ENCODE data around the gene FBXL7. TPM values are rescaled to one million over a fixed set of nuclear protein-coding genes. Genes with fewer than 3 reads are reported as not detected.

Gene FBXL7
- total RNA-seq, 4 donors from 2014 or later = 5.7 to 47.4 (median 6.3) TPM

DNA sequence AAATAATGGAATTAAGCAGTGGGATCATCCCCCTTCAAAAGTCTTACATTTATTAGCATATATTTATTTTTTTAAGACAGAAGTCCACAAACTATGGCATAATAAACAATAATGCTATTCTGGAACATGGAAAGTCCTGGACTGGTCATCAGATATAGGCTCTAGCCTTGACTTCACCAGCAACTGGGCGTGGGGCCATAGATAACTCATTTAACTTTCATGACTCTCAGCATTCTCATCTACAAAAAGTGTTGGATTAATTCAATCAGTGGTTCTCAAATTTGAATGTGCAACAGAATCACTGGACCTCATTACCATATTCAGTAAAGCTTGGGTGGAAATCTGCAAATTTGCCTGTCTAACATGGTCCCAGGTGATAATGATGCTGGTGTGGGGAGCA is 253.8 kb downstream of the FBXL7 start:
- intact Hi-C loops (cut with DNase I; ENCODE audit: low total_unique reads) = no loop called here

DNA sequence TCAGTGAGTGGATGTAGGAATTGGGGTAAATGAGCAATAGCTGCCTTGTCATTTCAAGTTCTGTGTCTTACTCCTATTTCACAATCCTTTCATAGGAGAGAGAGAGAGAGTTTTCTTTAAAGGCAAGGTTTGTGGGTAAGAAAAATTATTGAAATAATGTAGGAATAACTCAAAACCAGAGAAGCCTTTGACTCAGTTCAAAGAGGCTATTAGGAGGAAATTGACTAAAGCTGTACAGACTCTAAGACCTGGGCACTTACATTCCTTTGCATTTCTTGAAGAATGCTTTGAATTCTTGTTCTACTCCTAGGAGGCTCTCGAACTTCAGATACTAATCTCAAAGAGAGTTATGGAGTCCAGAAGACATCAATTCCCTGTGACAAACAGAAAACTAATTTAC is 257.1 kb downstream of the FBXL7 start:
- Histone ChIP-seq H3K27ac (no peak overlapping the region), H3K4me3 (no peak overlapping the region), H3K4me1 (no peaks in the 10 kb centered on the region), H3K27me3 (no peaks in the 10 kb centered on the region), H3K36me3 (no peaks in the 10 kb centered on the region), H3K9me3 (peaks cover 0 to 4% of the 10 kb centered on the region in 2 donors)
- in situ Hi-C loops (cut with MboI; ENCODE audit: low pct_ligation_motif_present in 1 of 4, low pct_unique_long_range_greater_than_20kb in 1 of 4, low sequenced_read_pairs in 3 of 4) (no loop called here), intact Hi-C loops (cut with DNase I; ENCODE audit: low total_unique reads) (no loop called here)
- TF ChIP-seq EP300 (IDR thresholded peaks at IDR 0.05; ENCODE audit: low read depth) (no peak), POLR2AphosphoS5 (IDR thresholded peaks at IDR 0.05) (no peak), POLR2A (IDR thresholded peaks at IDR 0.05) (no peak)
- TF ChIP-seq, protein P1, sequence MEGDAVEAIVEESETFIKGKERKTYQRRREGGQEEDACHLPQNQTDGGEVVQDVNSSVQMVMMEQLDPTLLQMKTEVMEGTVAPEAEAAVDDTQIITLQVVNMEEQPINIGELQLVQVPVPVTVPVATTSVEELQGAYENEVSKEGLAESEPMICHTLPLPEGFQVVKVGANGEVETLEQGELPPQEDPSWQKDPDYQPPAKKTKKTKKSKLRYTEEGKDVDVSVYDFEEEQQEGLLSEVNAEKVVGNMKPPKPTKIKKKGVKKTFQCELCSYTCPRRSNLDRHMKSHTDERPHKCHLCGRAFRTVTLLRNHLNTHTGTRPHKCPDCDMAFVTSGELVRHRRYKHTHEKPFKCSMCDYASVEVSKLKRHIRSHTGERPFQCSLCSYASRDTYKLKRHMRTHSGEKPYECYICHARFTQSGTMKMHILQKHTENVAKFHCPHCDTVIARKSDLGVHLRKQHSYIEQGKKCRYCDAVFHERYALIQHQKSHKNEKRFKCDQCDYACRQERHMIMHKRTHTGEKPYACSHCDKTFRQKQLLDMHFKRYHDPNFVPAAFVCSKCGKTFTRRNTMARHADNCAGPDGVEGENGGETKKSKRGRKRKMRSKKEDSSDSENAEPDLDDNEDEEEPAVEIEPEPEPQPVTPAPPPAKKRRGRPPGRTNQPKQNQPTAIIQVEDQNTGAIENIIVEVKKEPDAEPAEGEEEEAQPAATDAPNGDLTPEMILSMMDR (IDR thresholded peaks at IDR 0.05) = no peak
- no peak for DNase-seq
- 20 to 38% methylated on average over 1 of the region's 1 CpG for WGBS, 2 donors (ENCODE audit: low coverage in 1 of 2)

More for the DNA sequence above, 253.8 kb downstream of the FBXL7 start:
- in situ Hi-C loops (cut with MboI; ENCODE audit: low pct_ligation_motif_present in 1 of 4, low pct_unique_long_range_greater_than_20kb in 1 of 4, low sequenced_read_pairs in 3 of 4) = no loop called here
- Histone ChIP-seq H3K27me3 (no peaks in the 10 kb centered on the region), H3K36me3 (no peaks in the 10 kb centered on the region), H3K4me1 (no peaks in the 10 kb centered on the region), H3K9me3 (peaks cover 0 to 4% of the 10 kb centered on the region in 2 donors), H3K4me3 (no peak overlapping the region), H3K27ac (no peak overlapping the region)
- TF ChIP-seq, protein P1 (IDR thresholded peaks at IDR 0.05) = no peak
- TF ChIP-seq POLR2AphosphoS5 (IDR thresholded peaks at IDR 0.05) (no peak), EP300 (IDR thresholded peaks at IDR 0.05; ENCODE audit: low read depth) (no peak), POLR2A (IDR thresholded peaks at IDR 0.05) (no peak)
- DNase-seq = no peak
- 63 to 75% methylated on average over 1 of the region's 1 CpG for WGBS, 2 donors (ENCODE audit: low coverage in 1 of 2)

DNA sequence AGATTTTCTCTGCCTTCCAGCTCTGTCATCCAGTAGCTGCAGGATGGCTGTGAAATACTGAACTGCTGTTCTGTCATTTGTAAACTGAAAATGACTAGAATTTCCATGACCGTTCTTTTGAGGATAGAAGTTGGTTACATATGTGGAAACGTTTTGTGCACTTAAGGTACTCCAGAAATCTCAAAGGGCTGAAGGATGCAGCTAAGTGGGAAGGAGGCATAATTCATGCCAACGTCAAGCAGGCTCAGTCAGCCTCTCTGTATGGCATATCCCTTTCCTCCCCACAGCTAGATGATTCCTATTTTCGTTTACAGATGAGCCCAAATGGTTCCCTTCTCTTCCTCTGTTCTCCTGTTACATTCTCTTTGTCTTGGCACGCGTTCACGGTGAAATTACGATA is 257.6 kb downstream of the FBXL7 start:
- Histone ChIP-seq H3K9me3 (peaks cover 0 to 4% of the 10 kb centered on the region in 2 donors), H3K27me3 (no peaks in the 10 kb centered on the region), H3K27ac (no peak overlapping the region), H3K4me3 (no peak overlapping the region), H3K36me3 (no peaks in the 10 kb centered on the region), H3K4me1 (no peaks in the 10 kb centered on the region)
- WGBS, 2 donors (ENCODE audit: low coverage in 1 of 2) = 58 to 63% methylated on average over 6 to 8 of the region's 8 CpGs
- DNase-seq = no peak
- in situ Hi-C loops (cut with MboI; ENCODE audit: low pct_ligation_motif_present in 1 of 4, low pct_unique_long_range_greater_than_20kb in 1 of 4, low sequenced_read_pairs in 3 of 4) = no loop called here
- TF ChIP-seq POLR2AphosphoS5 (IDR thresholded peaks at IDR 0.05) (no peak), POLR2A (IDR thresholded peaks at IDR 0.05) (no peak), EP300 (IDR thresholded peaks at IDR 0.05; ENCODE audit: low read depth) (no peak)
- TF ChIP-seq, protein P1 (IDR thresholded peaks at IDR 0.05) = no peak
- intact Hi-C loops (cut with DNase I; ENCODE audit: low total_unique reads) = no loop called here

DNA sequence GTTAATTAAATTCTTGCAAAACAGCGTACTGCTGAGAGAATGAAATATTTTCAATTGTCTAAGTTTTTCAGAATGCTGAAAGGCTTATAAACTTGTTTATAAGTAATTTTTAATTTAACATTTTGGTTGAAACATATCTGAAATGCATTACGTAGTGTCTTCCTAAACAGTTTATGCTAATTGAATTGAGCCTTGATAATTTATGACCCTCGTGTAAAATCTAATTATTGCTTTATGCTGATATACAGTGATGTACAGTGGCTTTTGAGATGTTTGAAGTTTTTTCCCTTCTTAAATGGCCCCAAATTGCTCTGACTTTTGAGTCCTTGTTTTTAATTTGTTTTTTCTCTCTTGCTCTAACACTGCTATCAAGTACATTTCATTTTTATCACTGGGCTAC is 262.7 kb downstream of the FBXL7 start:
- no peaks in the 10 kb centered on the region for H3K27me3 ChIP-seq
- no peak overlapping the region for H3K4me3 ChIP-seq
- no peaks in the 10 kb centered on the region for H3K36me3 ChIP-seq
- H3K9me3 ChIP-seq = no peaks in the 10 kb centered on the region
- intact Hi-C loops (cut with DNase I; ENCODE audit: low total_unique reads) (no loop called here), in situ Hi-C loops (cut with MboI; ENCODE audit: low pct_ligation_motif_present in 1 of 4, low pct_unique_long_range_greater_than_20kb in 1 of 4, low sequenced_read_pairs in 3 of 4) (no loop called here)
- no peak for TF ChIP-seq POLR2AphosphoS5 (IDR thresholded peaks at IDR 0.05)
- TF ChIP-seq, protein P1 (IDR thresholded peaks at IDR 0.05) = no peak
- TF ChIP-seq POLR2A (IDR thresholded peaks at IDR 0.05) = no peak
- TF ChIP-seq EP300 (IDR thresholded peaks at IDR 0.05; ENCODE audit: low read depth) = no peak
- no peaks in the 10 kb centered on the region for H3K4me1 ChIP-seq
- 65 to 77% methylated on average over 3 of the region's 3 CpGs for WGBS, 2 donors (ENCODE audit: low coverage in 1 of 2)
- no peak for DNase-seq
- H3K27ac ChIP-seq = no peak overlapping the region

All from transverse colon (tissue), 4 donors.